NCI-H345 (cell line): Measurements from ENCODE around the gene TFRC.
"Not testable (repeated sequence)": the region's sequence is repeated elsewhere in the genome, so short reads cannot be mapped to it uniquely, and the experiment has no call there.

Experiments
- DNase-seq: peaks from one replicate; lab custom pipeline; 2025; lab: John Stamatoyannopoulos, UW

Gene TFRC

GRCh38 chr3:196081834-196082618 is at the start of gene TFRC:
Gene TFRC (minus strand): TSS chr3:196082090. CDS start chr3:196077099, 4,991 bp downstream.
- peak; percentile 100 for DNase-seq

- no peak for DNase-seq
Observed at GRCh38 chr3:196128172-196128843, 46.4 kb upstream of the TFRC start.

GRCh38 chr3:196127308-196128040 is 45.6 kb upstream of the TFRC start:
- no peak for DNase-seq

GRCh38 chr3:196124608-196125007 is 42.7 kb upstream of the TFRC start:
- no peak for DNase-seq

- no peak for DNase-seq
Observed at GRCh38 chr3:196122688-196123046, 40.8 kb upstream of the TFRC start.

GRCh38 chr3:196122021-196122687 is 40.3 kb upstream of the TFRC start:
- DNase-seq: no peak

GRCh38 chr3:196121066-196121465 is 39.2 kb upstream of the TFRC start:
- DNase-seq: no peak

GRCh38 chr3:196120291-196120951 is 38.5 kb upstream of the TFRC start:
- no peak for DNase-seq

- DNase-seq: no peak
Observed at GRCh38 chr3:196117809-196118208, 35.9 kb upstream of the TFRC start.

GRCh38 chr3:196115678-196116083 is 33.8 kb upstream of the TFRC start:
- DNase-seq: no peak

GRCh38 chr3:196111939-196112386 is 30.1 kb upstream of the TFRC start:
- no peak for DNase-seq

- peak; percentile 25 for DNase-seq
Observed at GRCh38 chr3:196108075-196108743, 26.3 kb upstream of the TFRC start.

GRCh38 chr3:196104707-196105106 is 22.8 kb upstream of the TFRC start:
- DNase-seq: not testable (repeated sequence)

- not testable (repeated sequence) for DNase-seq
Observed at GRCh38 chr3:196098365-196098980, 16.6 kb upstream of the TFRC start.

- no peak for DNase-seq
Observed at GRCh38 chr3:196097373-196098154, 15.7 kb upstream of the TFRC start.

GRCh38 chr3:196096382-196096953 is 14.6 kb upstream of the TFRC start:
- no peak for DNase-seq

GRCh38 chr3:196093317-196094111 is 11.6 kb upstream of the TFRC start:
- no peak for DNase-seq

GRCh38 chr3:196087906-196088305 is 6.0 kb upstream of the TFRC start:
- no peak for DNase-seq

GRCh38 chr3:196082619-196082971 is 705 bp upstream of the TFRC start:
- DNase-seq: no peak
